ENCODE measurements around the gene IDS. TPM values are rescaled to one million over a fixed set of nuclear protein-coding genes. Genes with fewer than 3 reads are reported as not detected.
"Not testable (repeated sequence)": the region's sequence is repeated elsewhere in the genome, so short reads cannot be mapped to it uniquely, and the experiment has no call there.

The IDS gene, protein sequence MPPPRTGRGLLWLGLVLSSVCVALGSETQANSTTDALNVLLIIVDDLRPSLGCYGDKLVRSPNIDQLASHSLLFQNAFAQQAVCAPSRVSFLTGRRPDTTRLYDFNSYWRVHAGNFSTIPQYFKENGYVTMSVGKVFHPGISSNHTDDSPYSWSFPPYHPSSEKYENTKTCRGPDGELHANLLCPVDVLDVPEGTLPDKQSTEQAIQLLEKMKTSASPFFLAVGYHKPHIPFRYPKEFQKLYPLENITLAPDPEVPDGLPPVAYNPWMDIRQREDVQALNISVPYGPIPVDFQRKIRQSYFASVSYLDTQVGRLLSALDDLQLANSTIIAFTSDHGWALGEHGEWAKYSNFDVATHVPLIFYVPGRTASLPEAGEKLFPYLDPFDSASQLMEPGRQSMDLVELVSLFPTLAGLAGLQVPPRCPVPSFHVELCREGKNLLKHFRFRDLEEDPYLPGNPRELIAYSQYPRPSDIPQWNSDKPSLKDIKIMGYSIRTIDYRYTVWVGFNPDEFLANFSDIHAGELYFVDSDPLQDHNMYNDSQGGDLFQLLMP
- total RNA-seq (2014; rRNA removed; shearing (Covaris generic)) = 51.1 and 53.2 TPM in 2 replicates

DNA sequence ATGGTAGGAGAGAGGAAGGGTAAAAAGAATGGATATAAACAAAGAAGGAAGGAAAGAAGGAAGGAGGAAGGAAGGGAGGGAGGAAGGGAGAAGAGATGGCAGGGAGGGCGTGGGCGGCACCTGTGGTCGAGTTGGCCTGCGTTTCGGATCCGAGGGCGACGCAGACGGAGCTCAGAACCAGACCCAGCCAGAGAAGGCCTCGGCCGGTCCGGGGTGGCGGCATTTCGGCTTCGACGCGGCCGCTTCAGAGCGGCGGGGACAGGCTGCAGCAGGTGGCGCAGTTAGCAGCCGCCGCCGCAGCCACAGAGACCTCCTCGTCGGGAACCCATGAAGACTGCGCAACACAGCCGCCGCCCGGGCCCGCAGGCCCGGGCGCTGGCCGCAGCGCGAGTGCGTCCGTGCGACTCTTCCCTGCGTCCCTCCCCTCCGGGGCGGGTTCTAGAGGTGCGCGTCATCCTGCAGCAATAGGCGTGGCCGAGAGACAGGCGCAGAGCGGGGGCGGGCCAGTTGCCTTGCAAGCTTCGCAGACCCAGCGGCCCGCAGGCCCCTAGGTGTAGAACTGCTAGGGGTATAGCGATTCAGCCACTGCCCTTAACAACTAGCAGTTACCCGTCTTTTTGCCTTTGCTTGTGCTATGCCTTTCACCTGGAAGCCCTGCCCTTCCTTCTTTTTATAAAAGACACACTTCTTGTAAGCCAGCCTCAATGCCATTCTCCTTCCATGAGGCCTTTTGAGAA is at the start of gene IDS:
IDS (minus strand) TSS at position 392 of the 737 bp plus-strand sequence; CDS start at position 223, 169 bp downstream.
- peak; percentile 94 for DNase-seq (ENCODE audit: low spot score)

DNA sequence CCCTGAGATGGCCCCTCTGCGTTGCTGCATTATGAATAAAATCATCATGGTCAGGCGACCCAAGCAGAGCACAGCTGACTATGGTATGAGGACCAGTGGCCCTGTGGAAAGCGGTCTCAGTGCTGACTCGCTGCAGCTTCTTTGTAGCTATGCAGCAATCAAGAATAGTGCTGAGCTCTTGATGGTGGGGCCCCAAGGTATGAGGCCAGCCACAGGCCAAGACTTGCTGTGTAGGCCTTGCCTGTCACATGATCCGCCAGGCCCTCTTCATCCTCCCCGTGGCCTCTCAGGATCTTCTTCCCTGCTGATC is 46.8 kb upstream of the IDS start:
- DNase-seq (ENCODE audit: low spot score) = not testable (repeated sequence)

DNA sequence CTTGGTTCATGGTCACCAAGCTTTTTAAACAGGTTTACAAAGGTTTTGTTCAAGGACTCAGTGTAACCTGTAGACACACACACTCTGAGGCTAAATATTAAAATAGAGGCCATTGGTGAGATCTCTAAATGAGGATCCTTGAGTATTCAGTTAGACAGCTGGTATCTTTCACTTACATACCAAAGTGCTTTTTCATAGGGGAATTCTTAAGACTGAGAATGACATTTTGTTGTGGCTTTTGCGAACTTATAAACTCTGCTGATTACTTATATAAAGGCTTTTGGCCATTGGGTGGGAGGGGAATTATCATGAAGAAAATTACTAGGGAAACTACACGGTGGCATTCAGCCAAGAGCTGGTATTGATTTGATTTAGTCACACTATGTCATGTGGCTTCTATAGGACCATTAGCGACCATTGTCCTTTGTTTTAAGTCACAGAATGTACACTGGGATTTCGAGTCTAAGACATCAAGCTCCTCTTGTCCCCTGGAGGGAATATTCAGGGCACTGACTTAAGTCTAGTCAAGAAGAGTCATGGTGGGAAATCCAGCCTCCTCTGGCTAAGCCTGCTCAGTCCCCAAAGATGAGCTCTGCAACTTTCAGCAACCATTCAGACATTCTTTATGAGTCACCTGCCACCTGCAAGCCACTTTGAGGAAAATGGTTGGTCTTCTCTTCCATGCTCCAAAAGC is 46.3 kb upstream of the IDS start:
- not testable (repeated sequence) for DNase-seq (ENCODE audit: low spot score)

DNA sequence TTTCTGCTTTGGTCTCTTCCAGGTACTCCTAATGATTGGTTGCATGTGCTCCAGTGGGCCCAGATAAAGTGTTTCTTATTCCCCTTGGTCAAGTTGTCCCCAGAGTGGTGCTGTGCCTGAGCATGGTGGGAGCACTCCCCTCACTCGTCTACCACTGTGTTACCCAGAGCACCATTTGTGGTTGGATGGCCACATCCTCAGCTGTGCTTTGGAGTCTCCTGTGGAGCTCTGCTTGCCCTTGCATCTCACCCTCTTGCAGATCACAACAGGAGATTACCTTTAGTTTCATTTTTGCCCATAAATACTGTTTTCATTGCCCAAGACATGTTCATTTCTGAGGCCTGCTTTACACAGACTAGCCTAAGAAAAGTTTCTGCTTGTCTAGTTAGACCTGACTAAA is 45.3 kb upstream of the IDS start:
- not testable (repeated sequence) for DNase-seq (ENCODE audit: low spot score)

DNA sequence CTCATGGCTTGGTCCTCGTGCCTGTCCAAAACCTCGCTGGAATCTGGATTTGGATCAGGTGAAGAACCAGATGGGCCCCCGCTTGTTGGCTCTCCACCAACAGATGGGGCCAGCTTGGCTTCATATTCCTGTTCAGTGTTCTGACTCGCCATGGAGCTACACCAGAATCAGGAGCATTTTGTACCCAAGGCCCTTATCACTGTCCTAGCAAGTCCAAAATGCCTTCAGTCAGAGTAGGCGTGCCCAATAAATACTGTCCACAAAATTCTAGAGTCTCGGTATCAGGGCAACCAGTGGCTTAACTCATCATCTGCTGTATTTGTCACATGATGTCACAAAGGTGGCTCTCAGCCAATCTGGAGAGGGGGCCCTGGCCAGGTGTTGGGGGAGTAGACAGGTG is 44.6 kb upstream of the IDS start, which contains the start of gene HSFX3:
HSFX3 (minus strand) TSS at position 224 of the 400 bp plus-strand sequence; CDS start at position 152, 72 bp downstream.
- not testable (repeated sequence) for DNase-seq (ENCODE audit: low spot score)

DNA sequence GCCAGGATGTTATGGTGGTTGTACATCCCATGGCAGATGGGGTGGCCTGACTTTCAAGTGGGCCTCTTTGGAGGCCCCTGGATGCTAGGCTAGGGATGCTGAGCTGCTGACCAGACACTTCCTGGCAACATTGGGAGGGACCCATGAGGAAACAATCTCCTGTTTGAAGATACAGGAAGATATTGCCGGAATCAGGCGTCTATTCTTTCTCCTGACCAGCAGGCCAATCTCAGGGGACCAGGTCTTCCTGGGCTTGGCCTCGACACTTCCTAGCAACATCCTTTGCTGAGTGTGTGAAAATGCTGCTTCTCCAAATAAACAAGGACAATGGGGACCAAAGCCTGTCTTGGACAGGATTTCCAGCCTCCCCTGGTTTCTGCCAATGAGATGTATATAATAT is 42.7 kb upstream of the IDS start:
- DNase-seq (ENCODE audit: low spot score) = not testable (repeated sequence)

DNA sequence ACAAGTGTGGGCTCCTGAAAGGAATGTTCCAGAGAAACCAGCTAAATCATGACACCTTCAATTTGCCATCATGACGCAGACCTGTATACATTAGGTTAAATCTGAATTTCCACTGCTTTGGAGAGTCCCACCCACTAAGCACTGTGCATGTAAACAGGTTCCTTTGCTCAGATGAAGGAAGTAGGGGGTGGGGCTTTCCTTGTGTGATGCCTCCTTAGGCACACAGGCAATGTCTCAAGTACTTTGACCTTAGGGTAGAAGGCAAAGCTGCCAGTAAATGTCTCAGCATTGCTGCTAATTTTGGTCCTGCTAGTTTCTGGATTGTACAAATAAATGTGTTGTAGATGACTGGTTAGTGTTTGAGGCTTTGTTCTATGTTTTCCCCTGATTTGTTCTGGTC is 41.9 kb upstream of the IDS start:
- DNase-seq (ENCODE audit: low spot score) = not testable (repeated sequence)

DNA sequence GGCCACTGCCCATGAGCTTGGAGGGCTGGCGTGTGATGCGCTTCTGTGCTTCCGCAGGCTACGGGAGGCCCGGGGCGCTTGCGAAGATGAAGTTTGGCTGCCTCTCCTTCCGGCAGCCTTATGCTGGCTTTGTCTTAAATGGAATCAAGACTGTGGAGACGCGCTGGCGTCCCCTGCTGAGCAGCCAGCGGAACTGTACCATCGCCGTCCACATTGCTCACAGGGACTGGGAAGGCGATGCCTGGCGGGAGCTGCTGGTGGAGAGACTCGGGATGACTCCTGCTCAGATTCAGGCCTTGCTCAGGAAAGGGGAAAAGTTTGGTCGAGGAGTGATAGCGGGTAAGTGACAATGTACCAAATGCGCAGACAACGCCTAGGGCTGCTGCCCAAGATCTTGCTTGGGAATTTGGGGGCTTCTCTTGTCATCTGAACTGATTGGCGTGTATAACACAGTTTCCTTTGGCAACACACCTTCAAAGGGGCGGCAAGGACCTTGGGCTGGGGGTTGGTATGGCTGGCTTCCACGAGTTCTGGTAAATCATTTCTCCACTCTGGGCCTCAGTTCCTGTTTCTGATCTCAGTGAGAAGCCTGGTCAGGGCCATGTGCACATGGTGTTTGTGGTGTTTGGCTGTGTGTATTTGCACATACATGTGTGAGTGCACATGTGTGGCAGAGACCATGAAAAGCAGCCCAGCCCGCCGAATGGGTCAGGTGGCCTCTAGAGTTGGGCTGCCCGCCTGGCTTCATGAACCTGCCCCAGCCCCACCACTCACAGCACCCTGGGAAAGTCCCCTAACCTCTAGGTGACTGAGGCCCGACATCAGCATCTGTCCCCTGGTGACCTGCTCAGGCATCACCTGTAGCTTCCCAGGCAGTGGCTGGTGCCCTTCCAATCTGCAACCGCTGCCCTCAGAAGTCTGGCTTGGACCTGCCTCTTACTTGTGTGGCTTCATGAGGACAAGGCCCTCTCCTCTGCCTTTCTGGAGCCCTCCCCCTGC is 40.7 kb upstream of the IDS start:
- DNase-seq (ENCODE audit: low spot score) = peak; percentile 46

DNA sequence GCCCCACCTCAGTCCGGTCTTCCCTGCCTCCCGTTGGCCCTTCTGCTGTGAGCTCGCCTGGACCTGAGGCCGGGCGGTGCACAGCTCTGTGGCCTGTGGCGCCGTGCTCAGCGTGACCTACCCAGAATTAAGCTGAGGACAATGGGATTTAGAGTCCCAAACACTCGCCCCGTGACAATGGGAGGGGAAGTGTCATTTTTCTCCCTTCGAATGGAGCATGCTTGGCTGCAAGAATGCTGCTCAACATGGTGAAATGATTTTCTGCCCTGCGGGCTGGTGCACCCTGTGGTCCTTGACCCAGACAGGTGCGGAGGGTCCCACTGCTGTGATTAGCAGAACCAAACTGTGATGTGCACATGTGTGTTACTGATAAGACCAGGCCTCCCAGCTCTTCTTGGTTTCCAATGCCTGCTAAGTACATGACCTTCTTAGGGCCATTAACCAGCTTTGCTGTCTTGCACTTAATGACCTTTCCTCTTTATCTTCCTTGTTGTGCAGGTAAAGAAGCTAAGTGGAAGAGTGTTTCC is 36.5 kb upstream of the IDS start:
- no peak for DNase-seq (ENCODE audit: low spot score)

DNA sequence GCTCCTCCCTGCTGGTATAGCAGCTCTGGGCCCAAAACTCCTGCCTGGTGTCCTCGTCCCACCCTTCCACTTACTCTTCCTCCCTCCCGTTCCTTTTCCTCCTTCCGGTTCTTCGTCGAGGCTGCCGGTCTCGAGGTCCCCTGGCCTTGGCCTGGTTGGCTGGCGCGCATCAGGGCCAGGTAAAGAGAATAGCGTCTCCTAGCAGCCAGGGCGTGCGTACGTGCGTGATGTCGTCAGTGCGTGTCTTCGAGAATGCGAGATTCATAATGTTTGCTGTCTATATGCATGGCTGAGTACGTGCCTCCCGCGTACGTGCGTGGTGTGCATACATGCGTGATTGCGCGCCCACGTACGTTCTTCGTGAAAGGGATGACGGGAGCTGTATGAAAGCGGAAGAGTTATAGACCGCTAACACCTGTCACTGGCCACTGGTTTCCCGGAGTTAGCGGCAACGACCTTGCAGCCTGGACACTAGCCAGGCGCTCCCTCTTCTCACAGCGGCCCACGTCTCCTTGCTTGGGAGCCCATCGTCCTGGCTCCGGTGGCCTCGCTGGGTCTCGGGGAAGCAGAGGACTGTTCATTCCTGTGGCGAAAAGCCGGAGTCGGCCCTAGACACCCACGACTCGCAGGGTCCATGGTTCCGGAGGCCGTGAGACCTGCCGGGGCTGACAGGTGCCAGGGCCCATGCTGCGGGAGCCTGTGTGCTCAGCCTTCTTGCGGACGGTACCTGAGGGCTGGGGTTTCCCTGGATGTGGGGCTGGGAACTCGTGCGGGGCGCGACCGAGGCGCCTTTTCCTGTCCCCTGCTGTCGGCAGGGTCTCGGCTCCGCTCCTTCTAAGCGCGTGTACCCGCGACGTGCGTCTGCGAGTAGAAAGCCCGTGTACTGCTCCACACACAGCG is 35.8 kb upstream of the IDS start, which contains the start of gene EOLA1:
EOLA1 (plus strand) TSS at position 392 of the 900 bp plus-strand sequence. CDS start 4,619 bp downstream, outside the sequence.
- peak; percentile 97 for DNase-seq (ENCODE audit: low spot score)

DNA sequence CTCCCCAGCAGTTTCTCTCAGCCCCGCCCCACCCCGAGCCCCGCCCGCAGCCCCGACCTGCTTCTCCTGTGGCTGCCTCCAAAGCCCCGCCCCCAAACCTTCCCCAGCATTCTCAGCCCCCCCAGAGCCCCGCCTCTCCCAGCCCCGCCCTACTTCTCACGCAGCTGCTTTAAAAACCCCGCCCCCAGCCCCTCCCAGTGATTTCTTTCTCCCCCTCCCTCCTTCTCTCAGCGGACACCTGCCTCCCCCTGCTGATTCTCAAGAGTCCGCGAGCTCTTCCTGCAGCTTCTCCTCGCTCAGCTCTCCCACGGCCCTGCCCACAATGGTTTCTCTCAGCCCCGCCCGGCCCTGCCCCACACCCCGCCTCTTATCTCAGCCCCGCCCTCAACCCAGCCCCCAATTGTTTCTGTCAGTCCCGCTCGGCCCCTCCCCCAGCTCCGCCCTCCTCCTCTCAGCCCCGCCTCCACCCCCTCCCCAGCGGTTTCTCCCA is 35.1 kb upstream of the IDS start:
- DNase-seq (ENCODE audit: low spot score) = peak; percentile 94

DNA sequence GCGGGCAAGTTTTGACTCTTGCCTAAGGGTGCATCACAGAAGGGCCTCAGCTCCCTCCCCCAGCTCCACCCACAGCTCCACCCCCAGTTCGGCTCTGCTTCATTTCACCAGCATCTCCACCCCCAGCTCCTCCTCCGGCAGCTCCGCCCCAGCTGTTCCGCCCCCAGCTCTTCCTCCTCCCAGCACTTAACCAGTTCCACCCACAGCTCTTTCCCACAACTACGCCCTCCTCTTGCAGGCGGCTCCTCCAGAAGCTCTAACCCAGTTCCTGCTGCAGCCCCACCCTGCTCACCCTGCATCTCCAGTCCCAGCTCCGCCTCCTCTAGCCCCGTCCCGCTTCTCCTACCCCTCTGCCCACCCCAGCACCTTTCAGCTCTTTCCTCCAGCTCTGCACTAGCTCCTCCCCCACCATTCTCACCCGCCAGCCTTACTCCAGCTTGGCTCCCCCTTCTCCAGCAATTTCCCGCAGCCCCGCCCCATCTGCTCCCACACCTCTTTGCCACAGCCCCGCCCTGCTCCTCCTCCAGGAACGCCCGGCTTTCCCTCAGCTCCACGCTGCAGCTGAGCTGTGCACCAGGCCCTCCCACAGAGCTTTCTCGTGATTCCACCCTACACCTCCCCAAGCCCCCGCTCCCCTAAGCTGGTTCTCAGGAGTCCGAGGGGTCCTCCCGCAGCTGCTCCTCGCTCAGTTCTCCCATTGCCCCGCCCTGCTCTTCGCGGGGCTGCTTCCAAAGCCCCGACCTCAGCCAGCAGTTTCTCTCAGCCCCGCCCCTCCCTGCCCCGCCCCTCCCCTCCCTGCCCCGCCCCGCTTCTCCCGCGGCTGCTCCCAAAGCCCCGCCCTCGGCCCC is 34.4 kb upstream of the IDS start:
- peak; percentile 94 for DNase-seq (ENCODE audit: low spot score)

DNA sequence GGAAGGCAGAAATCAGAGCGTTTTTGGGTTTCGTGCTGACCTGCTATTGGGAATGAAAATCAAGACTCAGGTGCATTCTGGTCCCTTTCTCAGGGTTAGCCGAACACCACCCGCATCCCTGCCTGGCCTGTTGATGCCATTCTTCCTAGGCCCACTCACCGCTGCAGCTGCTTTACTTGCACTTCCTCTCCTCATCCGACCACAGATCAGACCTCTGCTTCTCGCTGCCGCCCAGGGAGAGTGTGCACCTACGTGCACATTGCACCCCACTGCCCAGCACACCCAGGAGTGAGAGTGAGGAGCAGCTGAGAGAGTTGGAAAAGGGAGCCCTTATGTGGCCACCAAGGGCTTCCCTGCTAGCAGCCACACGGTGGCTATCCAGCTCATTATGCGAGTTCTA is 32.4 kb upstream of the IDS start:
- DNase-seq (ENCODE audit: low spot score) = not testable (repeated sequence)

DNA sequence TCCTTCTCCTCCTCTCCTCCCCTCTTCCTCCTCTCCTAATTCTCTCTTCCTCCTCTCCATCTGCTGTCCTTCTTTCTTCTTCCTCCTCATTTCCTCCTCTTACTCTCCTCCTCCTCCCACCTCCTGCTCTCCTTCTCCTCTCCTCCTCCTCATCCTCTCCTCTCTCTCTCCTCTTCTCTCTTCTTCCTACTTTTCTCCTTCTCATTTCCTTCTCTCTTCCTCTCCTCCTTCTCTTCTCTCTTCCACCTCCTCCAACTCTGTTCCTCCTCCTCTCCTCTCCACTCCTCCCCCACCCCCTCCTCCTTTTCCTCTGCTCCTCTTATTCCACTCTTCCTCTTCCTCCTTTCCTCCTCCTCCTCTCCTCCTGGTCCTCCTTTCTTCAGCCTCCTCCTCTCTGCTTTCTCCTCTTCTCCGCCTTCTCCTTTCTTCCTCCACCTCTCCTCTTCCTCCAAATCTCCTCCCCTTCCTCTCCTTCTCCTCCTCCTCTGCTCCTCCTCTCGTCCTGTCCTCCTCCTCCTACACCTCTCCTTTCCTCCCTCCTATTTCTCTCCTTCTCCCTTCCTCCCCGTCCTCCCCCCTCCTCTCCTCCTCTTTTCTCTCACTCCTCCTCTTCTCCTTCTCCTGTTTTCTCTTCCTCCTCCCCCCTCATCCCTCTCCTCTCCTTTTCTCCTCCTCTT is 30.0 kb upstream of the IDS start:
- not testable (repeated sequence) for DNase-seq (ENCODE audit: low spot score)

DNA sequence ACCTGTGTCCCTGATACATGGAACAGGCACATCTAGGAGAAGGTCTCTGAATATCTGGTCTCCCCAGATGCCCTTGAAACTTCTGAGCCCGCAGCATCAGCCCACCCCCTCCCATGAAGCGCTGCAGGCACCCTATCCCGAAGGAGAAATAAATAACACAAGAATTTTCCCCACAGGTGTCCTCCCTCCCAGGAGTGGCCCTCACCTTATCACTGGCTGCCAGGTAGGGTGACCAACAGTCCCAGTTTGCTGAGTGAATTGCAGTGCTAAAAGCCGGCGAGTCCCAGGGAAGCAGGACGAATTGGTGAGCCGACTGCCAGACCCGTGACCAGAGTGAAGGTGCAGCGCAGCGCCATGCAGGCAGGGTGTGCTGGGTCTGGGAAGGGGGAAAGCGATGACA is 28.9 kb upstream of the IDS start:
- DNase-seq (ENCODE audit: low spot score) = not testable (repeated sequence)

DNA sequence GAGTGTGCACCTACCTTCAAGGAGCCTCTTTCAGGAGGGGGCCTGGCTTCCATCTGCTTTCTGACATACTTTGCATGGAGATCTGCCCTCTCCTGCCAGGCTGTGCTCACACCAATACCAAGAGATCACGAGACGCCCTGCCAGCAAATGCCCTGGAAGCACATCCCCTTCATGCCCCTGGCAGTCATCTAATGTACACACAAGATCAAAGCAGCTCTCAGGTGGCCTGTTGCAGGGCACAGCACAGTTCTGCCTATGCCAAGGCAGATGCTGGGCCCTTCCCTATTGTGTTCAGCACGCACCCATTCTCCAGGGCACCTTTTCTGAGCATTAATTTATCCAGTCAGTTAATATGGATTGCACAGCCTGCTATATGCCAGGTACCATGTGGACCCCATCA is 27.8 kb upstream of the IDS start:
- not testable (repeated sequence) for DNase-seq (ENCODE audit: low spot score)

DNA sequence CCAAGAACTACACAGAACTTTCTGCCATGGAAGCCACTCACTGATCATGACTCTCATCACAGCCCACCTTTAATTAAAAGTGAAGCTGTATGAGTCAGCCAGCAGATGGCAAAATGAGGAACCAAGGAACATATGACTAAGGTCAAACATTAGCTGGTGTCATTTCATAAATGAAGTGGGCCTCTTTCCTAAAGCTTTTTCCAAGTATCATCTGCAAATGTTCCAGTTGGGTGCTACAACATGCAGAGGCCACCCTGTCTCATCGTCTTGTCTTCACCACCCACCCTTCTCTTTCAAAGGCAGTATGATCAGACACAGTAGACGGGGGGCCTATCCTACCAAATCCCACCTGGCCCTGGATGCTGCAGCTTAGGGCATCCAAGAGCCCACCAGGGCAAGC is 26.5 kb upstream of the IDS start:
- DNase-seq (ENCODE audit: low spot score) = no peak

All from HT-29 (cell line).